Measurements from ENCODE around the gene IRF8. TPM values are rescaled to one million over a fixed set of nuclear protein-coding genes. Genes with fewer than 3 reads are reported as not detected.

IRF8 gene
- total RNA-seq, 1 experiment from 2014 or later, result 5.0 TPM

DNA sequence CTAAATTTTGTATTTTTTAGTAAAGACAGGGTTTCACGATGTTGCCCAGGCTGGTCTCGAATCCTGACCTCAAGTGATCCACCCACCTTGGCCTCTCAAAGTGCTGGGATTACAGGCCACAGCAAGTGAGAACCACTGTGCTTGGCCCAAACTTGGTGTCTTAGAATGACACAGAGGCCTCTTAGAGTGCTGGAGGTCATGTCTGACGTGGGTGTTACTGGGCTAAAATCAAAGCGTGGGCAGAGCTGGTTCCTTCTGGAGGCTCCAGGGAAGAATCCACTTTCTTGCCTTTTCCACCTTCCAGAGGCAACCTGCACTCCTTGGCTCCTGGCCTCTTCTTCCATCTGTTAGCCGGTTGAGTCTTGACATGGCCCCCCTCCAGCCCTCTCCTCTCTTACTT lies 53.8 kb downstream of the IRF8 start:
- intact Hi-C loops (cut with micrococcal nuclease; ENCODE audit: unreplicated experiment), result no loop called here
- Mint-ChIP-seq H3K9me3 (ENCODE audit: low read depth, unreplicated experiment) (no peaks in the 10 kb centered on the region), H3K27ac (ENCODE audit: unreplicated experiment) (no peak overlapping the region), H3K4me1 (ENCODE audit: low read depth, unreplicated experiment) (no peaks in the 10 kb centered on the region), H3K27me3 (ENCODE audit: unreplicated experiment) (peaks cover 24% of the 10 kb centered on the region), H3K36me3 (ENCODE audit: insufficient read depth, unreplicated experiment) (no peaks in the 10 kb centered on the region), H3K4me3 (ENCODE audit: low read depth, unreplicated experiment) (no peak overlapping the region)
- CTCF ChIA-PET, result no interaction called here
- no TSS peak for BruUV-seq (replicated peaks)
- TF ChIP-seq CTCF (IDR thresholded peaks at IDR 0.05; ENCODE audit: unreplicated experiment), result no peak
- DNase-seq, result no peak

DNA sequence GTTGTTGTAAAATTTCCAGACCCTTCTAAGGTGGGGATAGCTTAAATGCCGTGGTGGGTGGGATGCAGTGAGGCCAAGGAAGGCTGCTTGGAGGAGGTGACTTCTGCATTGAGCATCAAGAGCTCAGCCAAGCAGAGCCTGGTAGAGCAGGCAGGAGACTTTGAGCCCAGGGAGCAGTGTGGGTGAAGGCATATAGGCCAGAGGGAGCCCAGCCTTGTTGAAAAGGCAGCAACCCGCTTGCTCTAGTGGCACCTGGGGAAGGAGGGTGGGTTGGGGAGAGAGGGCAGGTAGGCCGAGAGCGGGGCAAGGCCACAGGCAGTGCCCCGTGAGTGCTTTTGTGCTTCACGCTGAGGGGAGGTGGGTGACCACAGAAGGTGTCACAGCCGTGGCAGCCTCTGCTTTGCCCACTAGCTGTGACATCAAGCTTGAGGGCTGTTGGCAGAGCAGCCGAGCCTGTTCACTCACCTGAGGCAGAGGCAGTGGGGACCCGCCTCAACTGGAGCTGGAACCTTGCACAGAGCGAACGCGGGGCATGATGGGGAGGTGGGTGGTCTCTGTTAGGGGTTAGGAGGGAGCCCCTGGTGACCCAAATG lies 56.1 kb downstream of the IRF8 start:
- CTCF ChIA-PET, result no interaction called here
- Mint-ChIP-seq H3K27me3 (ENCODE audit: unreplicated experiment) (peaks cover 24% of the 10 kb centered on the region), H3K4me1 (ENCODE audit: low read depth, unreplicated experiment) (no peaks in the 10 kb centered on the region), H3K36me3 (ENCODE audit: insufficient read depth, unreplicated experiment) (no peaks in the 10 kb centered on the region), H3K27ac (ENCODE audit: unreplicated experiment) (no peak overlapping the region), H3K9me3 (ENCODE audit: low read depth, unreplicated experiment) (no peaks in the 10 kb centered on the region), H3K4me3 (ENCODE audit: low read depth, unreplicated experiment) (no peak overlapping the region)
- BruUV-seq (replicated peaks), result no TSS peak
- no peak for DNase-seq
- intact Hi-C loops (cut with micrococcal nuclease; ENCODE audit: unreplicated experiment), result no loop called here
- no peak for TF ChIP-seq CTCF (IDR thresholded peaks at IDR 0.05; ENCODE audit: unreplicated experiment)

DNA sequence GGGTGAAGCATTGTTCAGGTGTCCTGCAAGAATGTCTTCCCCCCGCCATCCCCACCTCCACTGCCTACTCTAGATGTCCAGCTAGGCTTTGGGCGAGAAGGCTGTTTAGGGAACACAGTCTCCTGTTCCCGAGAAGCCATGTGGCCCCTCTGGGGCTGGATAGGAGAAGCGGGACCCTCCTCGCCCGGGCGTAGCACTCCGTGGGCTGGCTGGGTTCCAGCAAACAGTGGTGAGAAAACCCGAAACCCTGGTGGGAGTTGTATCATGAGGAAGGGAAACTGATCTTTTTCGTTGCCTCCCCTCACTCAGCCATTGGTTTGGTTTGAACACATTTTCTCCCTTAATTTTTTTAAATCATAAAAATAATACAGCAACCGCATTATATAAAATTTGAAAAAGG lies 56.6 kb downstream of the IRF8 start:
- Mint-ChIP-seq H3K36me3 (ENCODE audit: insufficient read depth, unreplicated experiment) (no peaks in the 10 kb centered on the region), H3K27ac (ENCODE audit: unreplicated experiment) (no peak overlapping the region), H3K4me1 (ENCODE audit: low read depth, unreplicated experiment) (no peaks in the 10 kb centered on the region), H3K27me3 (ENCODE audit: unreplicated experiment) (peaks cover 24% of the 10 kb centered on the region), H3K4me3 (ENCODE audit: low read depth, unreplicated experiment) (no peak overlapping the region), H3K9me3 (ENCODE audit: low read depth, unreplicated experiment) (no peaks in the 10 kb centered on the region)
- no peak for TF ChIP-seq CTCF (IDR thresholded peaks at IDR 0.05; ENCODE audit: unreplicated experiment)
- BruUV-seq (replicated peaks), result no TSS peak
- DNase-seq, result no peak
- CTCF ChIA-PET, result no interaction called here
- intact Hi-C loops (cut with micrococcal nuclease; ENCODE audit: unreplicated experiment), result no loop called here

- no peak for TF ChIP-seq CTCF (IDR thresholded peaks at IDR 0.05; ENCODE audit: unreplicated experiment)
- peaks cover 24% of the 10 kb centered on the region for H3K27me3 Mint-ChIP-seq (ENCODE audit: unreplicated experiment)
- no peak for DNase-seq
- no peak overlapping the region for H3K4me3 Mint-ChIP-seq (ENCODE audit: low read depth, unreplicated experiment)
- H3K9me3 Mint-ChIP-seq (ENCODE audit: low read depth, unreplicated experiment), result no peaks in the 10 kb centered on the region
- H3K27ac Mint-ChIP-seq (ENCODE audit: unreplicated experiment), result no peak overlapping the region
- H3K4me1 Mint-ChIP-seq (ENCODE audit: low read depth, unreplicated experiment), result no peaks in the 10 kb centered on the region
- BruUV-seq (replicated peaks), result no TSS peak
- CTCF ChIA-PET, result no interaction called here
- H3K36me3 Mint-ChIP-seq (ENCODE audit: insufficient read depth, unreplicated experiment), result no peaks in the 10 kb centered on the region
- intact Hi-C loops (cut with micrococcal nuclease; ENCODE audit: unreplicated experiment), result no loop called here
These were observed 57.5 kb downstream of the IRF8 start for GRCh38 chr16:85956426-85956825.

Measured in Calu3 (cell line).